GM23338 (cell line): ENCODE data around the gene IQGAP1.

ENCODE experiments used
- CTCF ChIP-seq, 2 experiments: fragments of 200-600 bp in 1 of 2; sonication (generic) in 1 of 2; conservative IDR thresholded peaks; 2 replicates each; pipeline versions ENCODE4 v1.5.1 to v1.6.1; 2016 to 2017; ENCODE audit warnings: antibody characterized with exemption in 2 of 2, low read depth in 2 of 2, mild to moderate bottlenecking in 2 of 2, moderate library complexity in 1 of 2
- EZH2 ChIP-seq: fragments of 200-600 bp; sonication (generic); IDR thresholded peaks from one replicate; pipeline ENCODE4 v1.8.0; 2017; ENCODE audit warnings: antibody characterized with exemption, mild to moderate bottlenecking, low read depth; ENCODE audit not compliant: unreplicated experiment
- EZH2phosphoT487 ChIP-seq: fragments of 200-600 bp; sonication (generic); IDR thresholded peaks from one replicate; pipeline ENCODE4 v1.8.1; 2018; ENCODE audit warnings: antibody characterized with exemption; ENCODE audit not compliant: unreplicated experiment
- POLR2AphosphoS5 ChIP-seq: IDR thresholded peaks from 2 replicates; pipeline ENCODE4 v1.6.1; 2016; ENCODE audit warnings: antibody characterized with exemption, low read depth
- REST ChIP-seq: IDR thresholded peaks from one replicate; pipeline ENCODE4 v1.6.1; 2018; ENCODE audit warnings: antibody characterized with exemption; ENCODE audit not compliant: unreplicated experiment
- TF ChIP-seq, protein P1 (sequence below): IDR thresholded peaks from 2 replicates; pipeline ENCODE4 v1.6.1; 2016; ENCODE audit warnings: antibody characterized with exemption

GRCh38 chr15:90449206-90449735 lies 61.2 kb downstream of the IQGAP1 start:
- no peak for TF ChIP-seq EZH2phosphoT487
- no peak for TF ChIP-seq CTCF (conservative IDR thresholded peaks at IDR 0.05; ENCODE audit: low read depth in 2 of 2)
- TF ChIP-seq EZH2, result no peak
- TF ChIP-seq, protein P1, sequence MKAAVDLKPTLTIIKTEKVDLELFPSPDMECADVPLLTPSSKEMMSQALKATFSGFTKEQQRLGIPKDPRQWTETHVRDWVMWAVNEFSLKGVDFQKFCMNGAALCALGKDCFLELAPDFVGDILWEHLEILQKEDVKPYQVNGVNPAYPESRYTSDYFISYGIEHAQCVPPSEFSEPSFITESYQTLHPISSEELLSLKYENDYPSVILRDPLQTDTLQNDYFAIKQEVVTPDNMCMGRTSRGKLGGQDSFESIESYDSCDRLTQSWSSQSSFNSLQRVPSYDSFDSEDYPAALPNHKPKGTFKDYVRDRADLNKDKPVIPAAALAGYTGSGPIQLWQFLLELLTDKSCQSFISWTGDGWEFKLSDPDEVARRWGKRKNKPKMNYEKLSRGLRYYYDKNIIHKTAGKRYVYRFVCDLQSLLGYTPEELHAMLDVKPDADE, result no peak
- TF ChIP-seq REST, result no peak
- TF ChIP-seq POLR2AphosphoS5, result no peak
